A549 (cell line): ENCODE results near the gene LINC01488. TPM values are rescaled to one million over a fixed set of nuclear protein-coding genes. Genes with fewer than 3 reads are reported as not detected.

Source experiments
- ATAC-seq, 2 experiments: fragments of 200-7000 bp in 1 of 2; fragments of >200 bp in 1 of 2; cut with Nextera tagmentation in 1 of 2; cut with Tn5 transposase in 1 of 2; 3 replicates each; pipeline versions ENCODE4 v1.8.0 to v1.9.1; 2018 to 2020; ENCODE audit warnings: mild to moderate bottlenecking in 1 of 2, moderate library complexity in 1 of 2
- CTCF ChIA-PET: fragments of 300-600 bp; sonication (Branson Sonifier 250); formaldehyde crosslinking; extraction: SDS; loops from one replicate; lab custom pipeline; 2021; ENCODE audit warnings: antibody characterized with exemption, inconsistent platforms; lab: Yijun Ruan, JAX
- POLR2A ChIA-PET: fragments of 350-600 bp; formaldehyde crosslinking; extraction: SDS; loops from one replicate; lab custom pipeline; 2021; ENCODE audit warnings: antibody characterized with exemption, inconsistent platforms; lab: Yijun Ruan, JAX
- DNase-seq, 2 experiments: peaks; one replicate each; pipeline versions ENCODE4 v3.0.0 to v3.0.0-alpha.2; 2011 to 2016; ENCODE audit warnings: low read depth in 1 of 2, low spot score in 1 of 2
- FAIRE-seq: peaks from 2 replicates; lab custom pipeline; 2011; peaks lifted over from hg19 to GRCh38; lab: Jason Lieb, UNC
- H3K27ac ChIP-seq, 2 experiments: fragments of >200 bp; sonication (Bioruptor Twin); formaldehyde crosslinking; 3 replicates each; pipeline ENCODE4 v1.5.1; 2016 to 2017
- H3K4me1 ChIP-seq: fragments of >200 bp; sonication (Bioruptor Twin); formaldehyde crosslinking; 3 replicates; pipeline ENCODE4 v1.6.1; 2016
- H3K4me2 ChIP-seq: fragments of >200 bp; sonication (Bioruptor Twin); formaldehyde crosslinking; 3 replicates; pipeline ENCODE4 v1.6.1; 2016
- H3K4me3 ChIP-seq: fragments of >200 bp; sonication (Bioruptor Twin); formaldehyde crosslinking; 3 replicates; pipeline ENCODE4 v1.5.1; 2016
- H3K9me3 ChIP-seq: fragments of >200 bp; sonication (Bioruptor Twin); formaldehyde crosslinking; 3 replicates; pipeline ENCODE4 v1.6.1; 2016
- ATOH8 ChIP-seq: fragments of 250-450 bp; sonication (Bioruptor Pico); IDR thresholded peaks from 2 replicates; pipeline ENCODE4 v1.5.0; 2020; ENCODE audit warnings: low read depth, mild to moderate bottlenecking, moderate library complexity
- CHD4 ChIP-seq: fragments of 200-600 bp; sonication (generic); IDR thresholded peaks from 2 replicates; pipeline ENCODE4 v1.6.1; 2016; ENCODE audit warnings: antibody characterized with exemption, mild to moderate bottlenecking, borderline replicate concordance
- CTCF ChIP-seq: fragments of >200 bp; sonication (Bioruptor Twin); formaldehyde crosslinking; IDR thresholded peaks from 3 replicates; pipeline ENCODE4 v1.5.1; 2016
- EHF ChIP-seq: fragments of 250-450 bp; sonication (Bioruptor Pico); IDR thresholded peaks from 2 replicates; pipeline ENCODE4 v1.5.0; 2020; ENCODE audit warnings: mild to moderate bottlenecking
- ELK1 ChIP-seq: fragments of 150-350 bp; IDR thresholded peaks from 2 replicates; pipeline ENCODE4 v1.6.1; 2014; ENCODE audit warnings: low read depth, mild to moderate bottlenecking, low read length
- EP300 ChIP-seq, 2 experiments: fragments of >200 bp; sonication (Bioruptor Twin); formaldehyde crosslinking; IDR thresholded peaks; 2 replicates in 1 of 2; 3 replicates in 1 of 2; pipeline ENCODE4 v1.6.1; 2016 to 2017
- GATA3 ChIP-seq: IDR thresholded peaks from 2 replicates; pipeline ENCODE4 v1.6.1; 2012; ENCODE audit warnings: borderline replicate concordance
- HES2 ChIP-seq: fragments of >200 bp; sonication (Bioruptor Twin); formaldehyde crosslinking; IDR thresholded peaks from 2 replicates; pipeline ENCODE4 v1.6.1; 2016
- MAZ ChIP-seq: fragments of 150-350 bp; IDR thresholded peaks from 2 replicates; pipeline ENCODE4 v1.6.1; 2014; ENCODE audit warnings: antibody characterized with exemption, low read depth, low read length, borderline replicate concordance
- NPAS2 ChIP-seq: fragments of 250-450 bp; sonication (Bioruptor Pico); IDR thresholded peaks from 2 replicates; pipeline ENCODE4 v1.8.0; 2022; ENCODE audit warnings: mild to moderate bottlenecking, moderate library complexity, borderline replicate concordance
- REST ChIP-seq: fragments of 200-600 bp; sonication (generic); IDR thresholded peaks from 2 replicates; pipeline ENCODE4 v1.6.1; 2016; ENCODE audit warnings: antibody characterized with exemption, mild to moderate bottlenecking, moderate library complexity
- WGBS: methylation state at CpG from one replicate; pipeline ENCODE4 v1.1.6; 2017; ENCODE audit errors: missing lambda C conversion rate; 5-methylcytosine and 5-hydroxymethylcytosine counted together
- polyA plus RNA-seq, 4 experiments: library from polyadenylated mRNA; depleted of rRNA in 3 of 4; stranded (reverse); fragments of >200 nt; fragmentation: RNase III in 1 of 4; extraction: RNeasy Plus Mini Kit Qiagen cat#74134 plus additional on column Dnase treatment in 1 of 4; gene quantifications; 2 replicates in 3 of 4; 3 replicates in 1 of 4; pipeline ENCODE4 v1.2.3, GENCODE V29; 2011 to 2017

LINC01488 gene
- polyA plus RNA-seq, 2 of the 4 experiments (the other 2 are of a cell fraction) = 0.05 TPM; not detected in 1

- Histone ChIP-seq H3K4me1 (peaks cover 23% of the 10 kb centered on the region), H3K9me3 (no peaks in the 10 kb centered on the region), H3K4me3 (no peak overlapping the region), H3K27ac (no peak overlapping the region; a peak in 1 of 6 replicates), H3K4me2 (no peak overlapping the region)
- DNase-seq (no peak), ATAC-seq (no peak), FAIRE-seq (no peak)
- TF ChIP-seq CHD4 = no peak
- TF ChIP-seq REST = no peak
- ChIA-PET POLR2A (no interaction called here), CTCF (no interaction called here)
- WGBS = 82% methylated on average over 27 of the region's 27 CpGs
Measured at GRCh38 chr11:69492201-69492991, 10.9 kb downstream of the LINC01488 start.

- Histone ChIP-seq H3K9me3 (no peaks in the 10 kb centered on the region), H3K4me3 (no peak overlapping the region), H3K4me1 (peaks cover 30% of the 10 kb centered on the region), H3K27ac (peak overlapping the region in 1 of 2 experiments; percentile 92; a peak in 3 of 6 replicates), H3K4me2 (no peak overlapping the region)
- DNase-seq (no peak), FAIRE-seq (no peak), ATAC-seq (no peak)
- no peak for TF ChIP-seq NPAS2
- no peak for TF ChIP-seq GATA3
- TF ChIP-seq EP300 (IDR thresholded peaks at IDR 0.05) = no peak
- no peak for TF ChIP-seq HES2
- TF ChIP-seq EHF (CRISPR knock-in tag) = no peak
- TF ChIP-seq ELK1 = no peak
- TF ChIP-seq ATOH8 (CRISPR knock-in tag) = no peak
- no peak for TF ChIP-seq MAZ
- TF ChIP-seq CTCF = no peak
- ChIA-PET POLR2A (no interaction called here), CTCF (interaction anchor here (1.0 kb wide), 1 partner anchor 9 kb away, joined by 3 read pairs; no protein-coding TSS in a partner anchor)
- 91% methylated on average over 27 of the region's 27 CpGs for WGBS
Measured at GRCh38 chr11:69493931-69494821, 12.7 kb downstream of the LINC01488 start.
